Spinal cord (tissue), 4 donors: ENCODE measurements around the gene UTY. TPM values are rescaled to one million over a fixed set of nuclear protein-coding genes. Genes with fewer than 3 reads are reported as not detected.

Experiments used
- polyA plus RNA-seq, 2 donors: library from polyadenylated mRNA; unstranded; fragments of 120-200 nt; gene quantifications; one replicate each; pipeline ENCODE4 v1.2.1, GENCODE V29; 2013; ENCODE audit not compliant: insufficient read length in 2 of 2
- total RNA-seq, 2 donors: library from RNA; depleted of rRNA in 1 of 2; stranded (reverse); fragments of 120-200 nt in 1 of 2; fragments of >200 nt in 1 of 2; gene quantifications; one replicate each; pipeline versions ENCODE4 v1.2.3 to v1.2.4, GENCODE V29; 2013 to 2014

UTY gene
- total and polyA plus RNA-seq, 4 donors, result 10.3 to 11.9 TPM; not detected in 2

Other genes starting within 250 kb of the UTY start
- not detected for gene TMSB4Y, start 223.9 kb upstream of the UTY start, total RNA-seq
- 1 to 10 TPM; 9.1 to 9.3 TPM for gene TMSB4Y, start 223.9 kb upstream of the UTY start, polyA plus RNA-seq